Esophagus muscularis mucosa (tissue), 3 donors: ENCODE results near the gene ABHD17B.

Source experiments
- POLR2A ChIP-seq: fragments of 450-650 bp; IDR thresholded peaks from one replicate; pipeline ENCODE4 v1.6.1; 2017; ENCODE audit warnings: antibody characterized with exemption, moderate library complexity, mild to moderate bottlenecking, low read depth
- TF ChIP-seq, protein P1 (sequence below), 3 experiments: fragments of 200-600 bp in 2 of 3; fragments of 450-650 bp in 1 of 3; sonication (generic) in 2 of 3; IDR thresholded peaks; one replicate each; pipeline ENCODE4 v1.5.1; 2017 to 2019; ENCODE audit warnings: antibody characterized with exemption in 3 of 3, mild to moderate bottlenecking in 2 of 3, moderate library complexity in 1 of 3

DNA sequence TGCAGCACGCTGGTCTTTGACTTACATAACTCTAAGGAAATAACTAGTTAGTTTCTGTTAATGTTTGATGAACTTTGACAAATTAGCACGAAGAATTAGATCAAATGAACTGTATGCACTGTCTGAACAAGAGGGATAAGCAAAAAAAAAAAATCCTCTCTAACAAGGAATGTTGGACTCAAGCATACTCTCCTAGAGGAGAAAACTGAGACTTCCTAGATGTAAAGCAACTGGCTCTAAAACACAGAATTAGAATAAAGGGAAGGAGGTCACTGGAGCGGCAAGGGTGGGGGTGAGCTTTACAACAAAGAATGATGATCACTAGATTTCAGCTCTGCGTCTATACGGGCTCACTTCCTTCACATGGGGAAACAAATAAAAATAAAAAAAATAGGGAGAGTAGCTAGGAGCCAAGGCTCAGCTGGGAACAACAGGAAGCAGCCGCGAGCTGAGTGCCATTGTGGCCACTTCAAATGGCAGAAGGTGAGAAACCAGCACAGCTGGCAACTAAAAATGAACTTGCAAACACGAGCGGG lies 94.0 kb downstream of the ABHD17B start:
- no peak for TF ChIP-seq POLR2A
- TF ChIP-seq, protein P1, sequence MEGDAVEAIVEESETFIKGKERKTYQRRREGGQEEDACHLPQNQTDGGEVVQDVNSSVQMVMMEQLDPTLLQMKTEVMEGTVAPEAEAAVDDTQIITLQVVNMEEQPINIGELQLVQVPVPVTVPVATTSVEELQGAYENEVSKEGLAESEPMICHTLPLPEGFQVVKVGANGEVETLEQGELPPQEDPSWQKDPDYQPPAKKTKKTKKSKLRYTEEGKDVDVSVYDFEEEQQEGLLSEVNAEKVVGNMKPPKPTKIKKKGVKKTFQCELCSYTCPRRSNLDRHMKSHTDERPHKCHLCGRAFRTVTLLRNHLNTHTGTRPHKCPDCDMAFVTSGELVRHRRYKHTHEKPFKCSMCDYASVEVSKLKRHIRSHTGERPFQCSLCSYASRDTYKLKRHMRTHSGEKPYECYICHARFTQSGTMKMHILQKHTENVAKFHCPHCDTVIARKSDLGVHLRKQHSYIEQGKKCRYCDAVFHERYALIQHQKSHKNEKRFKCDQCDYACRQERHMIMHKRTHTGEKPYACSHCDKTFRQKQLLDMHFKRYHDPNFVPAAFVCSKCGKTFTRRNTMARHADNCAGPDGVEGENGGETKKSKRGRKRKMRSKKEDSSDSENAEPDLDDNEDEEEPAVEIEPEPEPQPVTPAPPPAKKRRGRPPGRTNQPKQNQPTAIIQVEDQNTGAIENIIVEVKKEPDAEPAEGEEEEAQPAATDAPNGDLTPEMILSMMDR (IDR thresholded peaks at IDR 0.05), result no peak
